ENCODE measurements around the gene C14orf180. TPM values are rescaled to one million over a fixed set of nuclear protein-coding genes. Genes with fewer than 3 reads are reported as not detected.

C14orf180 gene
- total RNA-seq, 2 experiments from 2014 or later, result not detected

GRCh38 chr14:104639471-104639870 is 59.9 kb downstream of the C14orf180 start:
- H2AFZ ChIP-seq (ENCODE audit: low read length), result no peak overlapping the region
- H3K9me2 ChIP-seq (ENCODE audit: insufficient read depth, low read length), result no peaks in the 10 kb centered on the region
- BruUV-seq (replicated peaks), result no TSS peak
- ChIA-PET POLR2A (interaction anchor here (0.6 kb wide), 1 partner anchor 43 kb away, joined by 3 read pairs; no protein-coding TSS in a partner anchor), CTCF (ENCODE audit: unreplicated experiment) (interaction anchor here (0.6 kb wide), 1 partner anchor 129 kb away, joined by 4 read pairs; no protein-coding TSS in a partner anchor)
- no peak overlapping the region for H3K27ac ChIP-seq (ENCODE audit: low read depth, low read length, poor library complexity, severe bottlenecking)
- H3K4me3 ChIP-seq (ENCODE audit: low read depth, low read length, poor library complexity, severe bottlenecking), result no peak overlapping the region
- no peaks in the 10 kb centered on the region for H3K9me3 ChIP-seq (ENCODE audit: low read length)
- no peaks in the 10 kb centered on the region for H3K36me3 ChIP-seq (ENCODE audit: insufficient read depth, low read length)
- H3K4me1 ChIP-seq (ENCODE audit: insufficient read depth, low read length, poor library complexity, severe bottlenecking), result no peaks in the 10 kb centered on the region
- no peak overlapping the region for H3K4me2 ChIP-seq (ENCODE audit: low read length)
- intact Hi-C loops (cut with micrococcal nuclease; ENCODE audit: unreplicated experiment), result no loop called here
- H4K20me1 ChIP-seq (ENCODE audit: insufficient read depth, low read length), result no peaks in the 10 kb centered on the region
- TF ChIP-seq EZH2phosphoT487 (IDR thresholded peaks at IDR 0.05; ENCODE audit: borderline replicate concordance, low read depth, low read length) (no peak), CTCF (conservative IDR thresholded peaks at IDR 0.05; ENCODE audit: low read length) (no peak)
- H3K79me2 ChIP-seq (ENCODE audit: insufficient read depth, low read depth, low read length), result no peaks in the 10 kb centered on the region
- no peak for DNase-seq (ENCODE audit: low spot score)

Other genes starting within 250 kb of the C14orf180 start
- gene TMEM179, start 25.0 kb downstream of the C14orf180 start, total RNA-seq (2014; rRNA removed; shearing (Covaris generic)), result not detected in 2 replicates
- gene TMEM179, start 25.0 kb downstream of the C14orf180 start, total RNA-seq (2022), result not detected in 2 replicates
- gene INF2, start 109.9 kb downstream of the C14orf180 start, total RNA-seq (2014; rRNA removed; shearing (Covaris generic)), result 32.7 and 39.4 TPM in 2 replicates
- 43.4 and 51.6 TPM in 2 replicates for gene INF2, start 109.9 kb downstream of the C14orf180 start, total RNA-seq (2022)
- not detected in 2 replicates for gene ADSS1, start 144.5 kb downstream of the C14orf180 start, total RNA-seq (2014; rRNA removed; shearing (Covaris generic))
- gene ADSS1, start 144.5 kb downstream of the C14orf180 start, total RNA-seq (2022), result 2.1 and 2.8 TPM in 2 replicates
- gene SIVA1, start 173.4 kb downstream of the C14orf180 start, total RNA-seq (2014; rRNA removed; shearing (Covaris generic)), result 215 and 244 TPM in 2 replicates
- 88.3 and 111 TPM in 2 replicates for gene SIVA1, start 173.4 kb downstream of the C14orf180 start, total RNA-seq (2022)
- 75.4 and 83.0 TPM in 2 replicates for gene AKT1, start 216.0 kb downstream of the C14orf180 start, total RNA-seq (2014; rRNA removed; shearing (Covaris generic))
- 108 and 109 TPM in 2 replicates for gene AKT1, start 216.0 kb downstream of the C14orf180 start, total RNA-seq (2022)
- 0.98 and 2.4 TPM in 2 replicates for gene ZBTB42, start 221.3 kb downstream of the C14orf180 start, total RNA-seq (2014; rRNA removed; shearing (Covaris generic))
- 1.9 and 2.4 TPM in 2 replicates for gene ZBTB42, start 221.3 kb downstream of the C14orf180 start, total RNA-seq (2022)